SW 1271 (cell line): ENCODE data around the gene CTNNA3.
A peak's percentile ranks its signal among the peaks of the same experiment; 100 is the strongest.

ENCODE experiments used
- DNase-seq, 2 experiments: peaks; one replicate each; lab custom pipeline; 2025; lab: John Stamatoyannopoulos, UW

The CTNNA3 gene

DNA sequence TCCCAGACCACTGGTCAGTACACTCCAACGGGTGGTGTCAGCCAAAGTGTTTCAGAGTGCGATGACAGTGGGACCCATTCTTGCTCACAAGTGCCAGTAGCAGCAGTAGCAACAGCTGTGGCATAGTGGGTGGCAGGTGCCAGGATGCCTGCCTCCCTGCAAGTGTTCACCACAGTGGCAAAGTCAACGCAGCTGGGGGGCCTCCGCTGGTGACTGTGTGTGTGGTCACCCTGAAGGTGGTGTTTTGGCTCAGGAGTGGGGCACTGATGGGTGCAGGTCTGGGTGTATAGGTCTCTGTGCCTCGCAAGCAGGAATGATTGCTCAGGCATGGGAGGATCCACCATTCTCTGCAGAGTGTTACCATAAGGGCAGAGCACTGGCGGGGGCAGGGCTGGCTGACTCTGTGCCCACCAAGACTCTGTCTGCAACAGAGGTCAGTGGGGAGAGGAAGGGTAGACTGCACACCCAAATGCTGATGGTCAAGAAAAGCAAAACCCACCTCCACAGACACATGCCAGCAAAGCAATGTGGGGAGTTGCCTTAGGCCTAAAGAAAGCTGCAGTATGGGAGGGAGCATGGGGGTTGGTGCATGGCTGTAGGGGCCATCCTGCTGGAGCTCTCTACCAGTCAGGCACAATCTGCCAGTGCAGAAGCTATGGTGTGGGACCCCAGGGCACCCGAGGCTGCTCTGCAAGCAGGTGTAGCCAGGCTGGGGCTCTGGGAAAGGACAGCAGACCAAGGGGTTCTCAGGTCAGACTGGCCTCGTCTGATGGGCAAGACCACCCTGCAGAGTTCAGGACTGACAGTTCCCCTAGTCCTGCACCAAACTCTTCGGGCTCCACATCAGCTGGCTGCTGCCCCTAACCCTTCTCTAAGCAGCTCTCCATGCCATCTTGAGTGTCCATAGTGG is 368.1 kb downstream of the CTNNA3 start:
- DNase-seq: no peak

GRCh38 chr10:67319976-67320375 is 376.0 kb downstream of the CTNNA3 start:
- no peak for DNase-seq

DNA sequence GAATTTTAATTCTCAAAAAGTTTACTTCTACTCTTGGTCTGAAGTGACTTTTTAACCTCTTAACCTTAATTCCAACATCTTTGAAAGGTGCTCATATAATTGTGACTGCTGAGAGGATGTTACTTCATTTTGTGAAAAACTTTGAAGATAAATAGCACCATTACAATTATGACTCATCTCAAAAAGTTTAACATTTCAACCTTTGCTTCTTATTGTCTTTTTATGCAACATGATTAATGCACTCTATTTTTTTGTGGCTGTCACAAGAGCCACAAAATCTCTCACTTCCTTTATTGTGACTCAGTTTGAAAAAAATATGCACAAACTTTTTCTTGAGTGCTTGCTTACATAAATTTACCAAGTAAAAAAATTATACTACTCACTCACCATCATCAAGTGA is 387.1 kb downstream of the CTNNA3 start:
- DNase-seq: no peak

- DNase-seq: peak in 1 of 2 experiments; percentile 21
Observed at GRCh38 chr10:67306588-67307205, 389.3 kb downstream of the CTNNA3 start.

- DNase-seq: no peak
Observed at GRCh38 chr10:67302701-67303100, 393.3 kb downstream of the CTNNA3 start.

- no peak for DNase-seq
Observed at GRCh38 chr10:67299761-67300160, 396.2 kb downstream of the CTNNA3 start.

DNA sequence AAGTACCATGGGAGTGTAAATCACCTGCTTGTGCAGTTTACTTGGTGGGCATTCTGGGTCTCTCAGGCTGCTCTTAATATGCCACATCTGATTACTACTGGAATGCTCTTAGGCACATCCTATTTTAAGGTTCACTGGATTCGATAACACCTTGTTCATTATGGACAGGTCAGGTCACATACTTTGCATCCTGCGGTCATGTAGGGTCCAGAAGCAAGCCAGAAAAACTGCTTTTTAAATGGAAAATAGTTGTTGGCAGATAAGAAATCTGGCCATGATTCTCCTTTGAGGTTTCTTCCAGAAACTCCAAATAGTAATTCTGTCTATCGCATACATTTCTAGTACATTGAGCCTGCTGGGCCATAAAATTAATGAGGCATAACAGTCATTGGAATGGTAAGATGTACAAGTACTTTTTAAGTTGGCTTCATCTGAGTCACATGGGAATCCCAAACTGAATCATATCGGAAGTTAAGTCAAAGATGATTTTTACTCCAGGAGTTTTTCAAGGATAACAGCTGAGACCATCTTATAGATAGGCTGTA is 398.3 kb downstream of the CTNNA3 start:
- no peak for DNase-seq

GRCh38 chr10:67296926-67297325 is 399.1 kb downstream of the CTNNA3 start:
- DNase-seq: no peak

GRCh38 chr10:67288688-67289410 is 407.1 kb downstream of the CTNNA3 start:
- DNase-seq: no peak

DNA sequence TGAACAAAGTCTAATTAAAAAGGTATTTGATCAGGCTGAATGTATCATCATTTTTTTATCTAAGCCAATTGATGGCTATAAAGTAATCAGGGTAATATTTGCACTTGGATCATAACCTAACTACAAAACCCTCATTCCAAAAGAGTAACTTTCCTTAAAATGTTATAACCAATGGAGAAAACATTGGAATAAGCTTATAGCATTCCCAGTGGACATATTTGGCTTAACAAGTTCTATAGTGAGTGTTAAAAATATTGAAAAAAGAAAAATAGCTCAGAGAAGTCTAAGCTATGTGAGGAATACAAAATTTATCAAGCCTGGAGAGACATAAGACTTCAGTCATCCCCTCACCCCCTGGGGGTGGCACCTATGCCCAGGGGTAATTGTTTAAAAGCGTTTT is 411.4 kb downstream of the CTNNA3 start:
- DNase-seq: no peak

GRCh38 chr10:67282871-67283270 is 413.1 kb downstream of the CTNNA3 start:
- no peak for DNase-seq

GRCh38 chr10:67280405-67280804 is 415.6 kb downstream of the CTNNA3 start:
- no peak for DNase-seq

- no peak for DNase-seq
Observed at GRCh38 chr10:67277402-67277801, 418.6 kb downstream of the CTNNA3 start.

DNA sequence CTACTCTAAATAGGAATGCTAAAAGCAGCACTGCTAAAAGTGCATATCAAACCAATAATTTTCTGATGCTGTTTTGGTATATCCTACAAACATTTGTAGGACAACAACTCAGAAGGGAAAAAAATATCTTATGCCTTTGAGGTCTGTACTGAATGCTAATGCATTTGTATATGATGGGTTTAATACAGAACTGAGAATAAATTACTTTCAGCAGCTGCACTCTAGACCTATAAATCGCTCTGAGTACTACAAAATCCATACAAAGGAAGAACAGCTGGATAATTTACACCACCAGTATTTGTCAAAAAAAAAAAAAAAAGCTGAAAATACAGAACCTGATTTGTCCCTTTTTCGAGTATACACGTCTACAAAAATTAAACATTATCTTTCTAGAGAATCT is 426.2 kb downstream of the CTNNA3 start:
- DNase-seq: no peak

GRCh38 chr10:67268146-67268545 is 427.8 kb downstream of the CTNNA3 start:
- no peak for DNase-seq

GRCh38 chr10:67262675-67263074 is 433.3 kb downstream of the CTNNA3 start:
- no peak for DNase-seq

DNA sequence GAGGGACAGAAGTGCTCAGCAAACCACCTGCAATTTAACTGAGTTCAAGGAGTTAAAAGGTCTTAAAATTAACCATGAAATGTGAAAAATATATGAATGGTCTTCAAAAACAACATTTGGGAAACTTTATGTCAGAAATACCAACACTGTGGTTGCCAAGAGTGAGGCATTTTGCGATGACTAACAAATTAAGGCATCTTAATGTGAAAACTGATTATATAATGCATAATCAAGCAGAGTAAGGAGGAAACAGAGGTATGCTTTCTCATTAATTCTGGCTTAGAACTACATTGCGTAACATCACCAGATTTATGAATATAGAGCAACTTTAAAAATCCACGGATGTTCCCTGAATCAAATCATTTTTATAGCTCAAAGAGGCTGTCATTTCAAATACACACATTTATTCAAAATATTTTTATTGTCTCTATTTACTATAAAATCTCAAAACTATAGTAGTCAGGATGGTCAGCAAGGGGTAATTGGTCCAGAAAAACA is 434.6 kb downstream of the CTNNA3 start:
- no peak for DNase-seq

DNA sequence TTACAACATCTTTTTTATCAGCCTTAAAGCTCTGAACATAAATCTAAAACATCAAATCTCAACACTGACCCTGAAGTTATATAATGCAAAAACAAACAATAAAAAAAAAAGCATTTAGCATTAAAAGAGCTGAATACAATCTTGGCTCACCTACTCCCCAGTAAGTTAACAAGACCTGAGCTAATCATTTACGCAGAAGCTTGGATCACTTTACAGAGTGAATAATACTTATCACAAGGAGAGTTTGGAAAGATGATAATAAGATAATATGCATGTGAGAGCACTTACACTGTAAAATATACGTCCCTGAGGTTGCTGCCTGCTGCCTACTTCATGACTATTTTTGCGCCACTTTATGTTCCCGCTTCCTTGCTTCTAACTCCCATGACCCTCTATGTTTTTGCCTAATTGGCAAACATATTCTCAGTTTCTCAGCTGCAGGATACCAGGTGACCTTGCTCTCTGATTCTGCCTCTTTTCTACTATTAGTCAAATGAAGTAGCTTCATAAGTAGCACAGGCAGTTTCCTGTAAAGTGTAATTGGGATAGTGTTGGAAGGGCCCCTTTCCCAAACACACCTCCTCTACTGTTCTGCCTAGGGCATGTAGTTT is 436.6 kb downstream of the CTNNA3 start:
- DNase-seq: no peak

- DNase-seq: no peak
Observed at GRCh38 chr10:67257427-67258144, 438.4 kb downstream of the CTNNA3 start.

DNA sequence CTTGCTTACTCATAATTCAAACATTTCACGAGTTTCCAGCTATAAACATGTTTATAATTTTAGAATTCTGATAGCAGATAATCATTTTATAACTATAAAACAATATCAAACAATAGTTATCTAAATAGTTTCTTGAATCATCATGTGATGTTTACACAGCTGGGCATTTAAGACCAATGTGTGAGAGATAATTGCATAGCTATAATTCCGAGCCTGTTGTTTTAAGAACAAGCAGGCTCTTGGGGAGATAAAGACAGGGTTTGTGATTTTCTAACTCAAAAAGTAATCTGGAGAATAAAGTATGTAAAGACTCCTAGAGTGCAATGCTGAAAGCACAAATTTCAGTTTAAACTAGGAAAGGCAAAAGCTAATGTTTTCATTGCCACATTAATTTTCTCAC is 439.0 kb downstream of the CTNNA3 start:
- no peak for DNase-seq

DNA sequence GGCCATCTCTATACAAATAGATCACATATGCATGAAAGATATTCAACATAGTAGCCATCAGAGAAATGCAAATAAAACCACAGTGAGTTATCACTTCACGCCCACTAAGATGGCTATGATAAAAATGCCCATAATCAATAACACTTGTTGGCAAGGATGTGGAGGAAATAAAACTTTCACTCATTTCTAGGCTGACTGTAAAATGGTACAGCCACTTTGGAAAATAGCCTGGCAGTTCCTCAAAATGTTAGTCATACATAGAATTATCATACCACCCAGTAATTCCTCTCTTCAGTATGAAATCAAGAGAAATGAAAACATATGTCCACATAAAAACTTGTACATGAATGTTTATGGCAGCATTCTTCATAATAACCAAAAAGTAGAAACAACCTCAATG is 445.3 kb downstream of the CTNNA3 start:
- no peak for DNase-seq
